ENCODE measurements around the gene ZNF236. TPM values are rescaled to one million over a fixed set of nuclear protein-coding genes. Genes with fewer than 3 reads are reported as not detected.

Gene ZNF236
- total and polyA plus RNA-seq, 2 donors (not counting 1 experiment from before 2014, with no cell fraction given), result 8.9 to 39.5 TPM

- TF ChIP-seq, protein P1, sequence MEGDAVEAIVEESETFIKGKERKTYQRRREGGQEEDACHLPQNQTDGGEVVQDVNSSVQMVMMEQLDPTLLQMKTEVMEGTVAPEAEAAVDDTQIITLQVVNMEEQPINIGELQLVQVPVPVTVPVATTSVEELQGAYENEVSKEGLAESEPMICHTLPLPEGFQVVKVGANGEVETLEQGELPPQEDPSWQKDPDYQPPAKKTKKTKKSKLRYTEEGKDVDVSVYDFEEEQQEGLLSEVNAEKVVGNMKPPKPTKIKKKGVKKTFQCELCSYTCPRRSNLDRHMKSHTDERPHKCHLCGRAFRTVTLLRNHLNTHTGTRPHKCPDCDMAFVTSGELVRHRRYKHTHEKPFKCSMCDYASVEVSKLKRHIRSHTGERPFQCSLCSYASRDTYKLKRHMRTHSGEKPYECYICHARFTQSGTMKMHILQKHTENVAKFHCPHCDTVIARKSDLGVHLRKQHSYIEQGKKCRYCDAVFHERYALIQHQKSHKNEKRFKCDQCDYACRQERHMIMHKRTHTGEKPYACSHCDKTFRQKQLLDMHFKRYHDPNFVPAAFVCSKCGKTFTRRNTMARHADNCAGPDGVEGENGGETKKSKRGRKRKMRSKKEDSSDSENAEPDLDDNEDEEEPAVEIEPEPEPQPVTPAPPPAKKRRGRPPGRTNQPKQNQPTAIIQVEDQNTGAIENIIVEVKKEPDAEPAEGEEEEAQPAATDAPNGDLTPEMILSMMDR (IDR thresholded peaks at IDR 0.05), result no peak
- no peak for TF ChIP-seq EZH2 (IDR thresholded peaks at IDR 0.05; ENCODE audit: borderline replicate concordance, insufficient read depth, low read depth, low read length, poor library complexity, severe bottlenecking)
- 75% methylated on average over 4 of the region's 8 CpGs for WGBS (ENCODE audit: insufficient coverage)
- H3K9me3 Mint-ChIP-seq (ENCODE audit: insufficient read depth), result no peaks in the 10 kb centered on the region
- no peak for DNase-seq
- Histone ChIP-seq H3K9me3 (ENCODE audit: control extremely low read depth in 1 of 3, control insufficient read depth in 2 of 3, insufficient read depth in 1 of 3, low read length in 2 of 3) (no peaks in the 10 kb centered on the region), H3K27me3 (replicated peaks in 1 of 4; ENCODE audit: control extremely low read depth in 1 of 4, control insufficient read depth in 3 of 4, insufficient read depth in 4 of 4, low read length in 3 of 4) (no peaks in the 10 kb centered on the region), H3K4me2 (replicated peaks; ENCODE audit: low read depth, low read length, poor library complexity, severe bottlenecking) (no peak overlapping the region), H3K4me1 (ENCODE audit: control insufficient read depth in 2 of 2, insufficient read depth in 2 of 2, low read length in 2 of 2) (no peaks in the 10 kb centered on the region), H3K27ac (ENCODE audit: low read length in 2 of 2) (no peak overlapping the region), H3K79me2 (ENCODE audit: control insufficient read depth, insufficient read depth, low read length) (peaks cover 7% of the 10 kb centered on the region), H3K36me3 (replicated peaks in 1 of 2; ENCODE audit: control extremely low read depth in 1 of 2, control insufficient read depth in 1 of 2, extremely low read depth in 1 of 2, insufficient read depth in 2 of 2, low read length in 1 of 2) (peaks cover 10 to 62% of the 10 kb centered on the region in 2 experiments), H2AFZ (ENCODE audit: insufficient read depth, low read depth, low read length, poor library complexity, severe bottlenecking) (no peak overlapping the region), H4K20me1 (ENCODE audit: control insufficient read depth, insufficient read depth, low read length, poor library complexity, severe bottlenecking) (peaks cover 37% of the 10 kb centered on the region), H3K9ac (ENCODE audit: low read length) (no peak overlapping the region), H3K4me3 (ENCODE audit: control extremely low read depth in 1 of 5, extremely low read depth in 1 of 5, insufficient read depth in 1 of 5, low read depth in 2 of 5, low read length in 4 of 5) (no peak overlapping the region)
- CTCF ChIA-PET, result interaction anchor here (1.2 to 3.2 kb wide), 5 partner anchors 8 to 199 kb away, joined by 3 to 10 read pairs (median 9); no protein-coding TSS in a partner anchor
- H3K27me3 Mint-ChIP-seq, result no peaks in the 10 kb centered on the region
- no peak for ATAC-seq (ENCODE audit: low read depth)
- no peak overlapping the region for H3K4me3 Mint-ChIP-seq
- intact Hi-C loops (cut with micrococcal nuclease), result no loop called here
- H3K27ac Mint-ChIP-seq, result peak overlapping the region; percentile 15
- POLR2A ChIA-PET, result no interaction called here
- H3K4me1 Mint-ChIP-seq, result peaks cover 7% of the 10 kb centered on the region
Observed at GRCh38 chr18:77012120-77012519, 189.8 kb downstream of the ZNF236 start.

DNA sequence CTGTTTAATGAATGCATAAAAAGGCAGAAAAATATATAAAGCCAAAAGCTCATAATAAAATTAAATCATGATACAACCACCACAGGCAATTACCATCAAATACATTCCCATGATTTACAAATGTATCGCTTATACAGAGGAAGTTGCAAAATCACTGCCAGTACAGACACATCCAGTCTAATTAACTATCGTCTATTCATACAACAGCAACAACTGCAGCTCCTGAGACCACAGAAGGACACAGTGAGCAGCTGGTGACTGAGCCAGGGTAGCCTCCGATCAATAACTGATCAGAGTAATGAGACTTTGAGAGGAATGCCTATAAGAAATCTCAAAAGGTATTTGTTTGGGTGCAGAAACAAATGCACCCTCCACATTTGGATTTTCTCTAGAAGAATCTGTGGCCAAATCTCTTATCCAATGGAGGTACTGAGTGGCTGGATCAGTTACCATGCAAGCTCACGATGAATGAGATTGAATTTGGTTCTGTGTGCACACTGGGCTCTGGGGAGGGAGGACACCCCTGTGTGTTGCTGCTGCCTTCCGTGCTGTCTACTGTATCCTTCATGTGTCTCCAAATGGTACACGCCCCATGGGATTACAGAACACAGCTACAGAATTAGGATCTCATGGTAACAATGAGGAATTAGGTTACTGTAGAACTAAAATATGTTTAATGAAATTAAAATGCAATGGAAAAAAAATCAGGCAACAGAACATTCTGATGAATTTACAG is 190.6 kb downstream of the ZNF236 start:
- ATAC-seq (ENCODE audit: low read depth), result no peak
- POLR2A ChIA-PET, result no interaction called here
- H3K9me3 Mint-ChIP-seq (ENCODE audit: insufficient read depth), result no peaks in the 10 kb centered on the region

More for the DNA sequence above, 190.6 kb downstream of the ZNF236 start:
- H3K4me3 ChIP-seq (ENCODE audit: control extremely low read depth in 1 of 5, extremely low read depth in 1 of 5, insufficient read depth in 1 of 5, low read depth in 2 of 5, low read length in 4 of 5), result no peak overlapping the region
- CTCF ChIA-PET, result interaction anchor here (0.9 to 3.2 kb wide), 5 partner anchors 9 to 198 kb away, joined by 3 to 10 read pairs (median 5); no protein-coding TSS in a partner anchor
- H2AFZ ChIP-seq (ENCODE audit: insufficient read depth, low read depth, low read length, poor library complexity, severe bottlenecking), result no peak overlapping the region
- peak overlapping the region; percentile 37 for H3K27ac Mint-ChIP-seq
- peaks cover 10% of the 10 kb centered on the region for H3K79me2 ChIP-seq (ENCODE audit: control insufficient read depth, insufficient read depth, low read length)
- intact Hi-C loops (cut with micrococcal nuclease), result no loop called here
- H3K4me1 ChIP-seq (ENCODE audit: control insufficient read depth in 2 of 2, insufficient read depth in 2 of 2, low read length in 2 of 2), result no peaks in the 10 kb centered on the region
- no peak overlapping the region for H3K4me2 ChIP-seq (replicated peaks; ENCODE audit: low read depth, low read length, poor library complexity, severe bottlenecking)
- no peaks in the 10 kb centered on the region for H3K27me3 ChIP-seq (replicated peaks in 1 of 4; ENCODE audit: control extremely low read depth in 1 of 4, control insufficient read depth in 3 of 4, insufficient read depth in 4 of 4, low read length in 3 of 4)
- 94% methylated on average over 4 of the region's 6 CpGs for WGBS (ENCODE audit: insufficient coverage)
- TF ChIP-seq, protein P1 (IDR thresholded peaks at IDR 0.05), result no peak
- TF ChIP-seq EZH2 (IDR thresholded peaks at IDR 0.05; ENCODE audit: borderline replicate concordance, insufficient read depth, low read depth, low read length, poor library complexity, severe bottlenecking), result no peak
- no peak overlapping the region for H3K27ac ChIP-seq (ENCODE audit: low read length in 2 of 2)
- peaks cover 5% of the 10 kb centered on the region for H3K4me1 Mint-ChIP-seq
- DNase-seq, result no peak
- H4K20me1 ChIP-seq (ENCODE audit: control insufficient read depth, insufficient read depth, low read length, poor library complexity, severe bottlenecking), result peaks cover 37% of the 10 kb centered on the region
- no peaks in the 10 kb centered on the region for H3K9me3 ChIP-seq (ENCODE audit: control extremely low read depth in 1 of 3, control insufficient read depth in 2 of 3, insufficient read depth in 1 of 3, low read length in 2 of 3)
- H3K36me3 ChIP-seq (replicated peaks in 1 of 2; ENCODE audit: control extremely low read depth in 1 of 2, control insufficient read depth in 1 of 2, extremely low read depth in 1 of 2, insufficient read depth in 2 of 2, low read length in 1 of 2), result peaks cover 10 to 67% of the 10 kb centered on the region in 2 experiments
- no peak overlapping the region for H3K9ac ChIP-seq (ENCODE audit: low read length)
- no peak overlapping the region for H3K4me3 Mint-ChIP-seq
- no peaks in the 10 kb centered on the region for H3K27me3 Mint-ChIP-seq
